ENCODE data around the gene HLF.

HLF gene

GRCh38 chr17:55292094-55292493, 27.3 kb downstream of the HLF start:
- Histone ChIP-seq H3K27ac (replicated peaks) (no peak overlapping the region), H3K4me3 (replicated peaks; ENCODE audit: insufficient read depth, low read length) (no peak overlapping the region), H3K27me3 (ENCODE audit: insufficient read depth, poor library complexity, severe bottlenecking) (no peaks in the 10 kb centered on the region)
- DNase-seq (ENCODE audit: low read depth in 1 of 2, low spot score in 1 of 2) = no peak
- TF ChIP-seq GABPA (IDR thresholded peaks at IDR 0.05; ENCODE audit: low read depth) = no peak
- TF ChIP-seq SPI1 (IDR thresholded peaks at IDR 0.05; ENCODE audit: borderline replicate concordance, low read depth) = no peak
- no peak for TF ChIP-seq CTCF (IDR thresholded peaks at IDR 0.05; ENCODE audit: insufficient read depth, low read length)
- no peak for TF ChIP-seq POLR2AphosphoS5 (IDR thresholded peaks at IDR 0.05; ENCODE audit: low read depth)
- no peak for TF ChIP-seq REST (IDR thresholded peaks at IDR 0.05; ENCODE audit: insufficient replicate concordance, low read depth)

- TF ChIP-seq POLR2AphosphoS5 (IDR thresholded peaks at IDR 0.05; ENCODE audit: low read depth) (no peak), CTCF (IDR thresholded peaks at IDR 0.05; ENCODE audit: insufficient read depth, low read length) (no peak), GABPA (IDR thresholded peaks at IDR 0.05; ENCODE audit: low read depth) (no peak), REST (IDR thresholded peaks at IDR 0.05; ENCODE audit: insufficient replicate concordance, low read depth) (no peak), SPI1 (IDR thresholded peaks at IDR 0.05; ENCODE audit: borderline replicate concordance, low read depth) (peak; percentile 6; the same call in 1 of the 2 replicates)
- DNase-seq (ENCODE audit: low read depth in 1 of 2, low spot score in 1 of 2) = peak in 1 of 2 experiments; percentile 3
- Histone ChIP-seq H3K4me3 (replicated peaks; ENCODE audit: insufficient read depth, low read length) (no peak overlapping the region), H3K27me3 (ENCODE audit: insufficient read depth, poor library complexity, severe bottlenecking) (no peaks in the 10 kb centered on the region), H3K27ac (replicated peaks) (no peak overlapping the region)
These were observed 29.4 kb downstream of the HLF start for GRCh38 chr17:55294042-55294751.

GRCh38 chr17:55295411-55296170, 30.8 kb downstream of the HLF start:
- no peak overlapping the region for H3K4me3 ChIP-seq (replicated peaks; ENCODE audit: insufficient read depth, low read length)
- H3K27ac ChIP-seq (replicated peaks) = no peak overlapping the region
- peak; percentile 22 to 37 for DNase-seq (ENCODE audit: low read depth in 1 of 2, low spot score in 1 of 2)
- TF ChIP-seq POLR2AphosphoS5 (IDR thresholded peaks at IDR 0.05; ENCODE audit: low read depth) (no peak), CTCF (IDR thresholded peaks at IDR 0.05; ENCODE audit: insufficient read depth, low read length) (peak; percentile 66)
- H3K27me3 ChIP-seq (ENCODE audit: insufficient read depth, poor library complexity, severe bottlenecking) = no peaks in the 10 kb centered on the region
